ENCODE measurements around the gene KDM5B. TPM values are rescaled to one million over a fixed set of nuclear protein-coding genes. Genes with fewer than 3 reads are reported as not detected.

Gene KDM5B
- total RNA-seq, 3 donors from 2014 or later: 64.7 to 92.7 (median 68.1) TPM

DNA sequence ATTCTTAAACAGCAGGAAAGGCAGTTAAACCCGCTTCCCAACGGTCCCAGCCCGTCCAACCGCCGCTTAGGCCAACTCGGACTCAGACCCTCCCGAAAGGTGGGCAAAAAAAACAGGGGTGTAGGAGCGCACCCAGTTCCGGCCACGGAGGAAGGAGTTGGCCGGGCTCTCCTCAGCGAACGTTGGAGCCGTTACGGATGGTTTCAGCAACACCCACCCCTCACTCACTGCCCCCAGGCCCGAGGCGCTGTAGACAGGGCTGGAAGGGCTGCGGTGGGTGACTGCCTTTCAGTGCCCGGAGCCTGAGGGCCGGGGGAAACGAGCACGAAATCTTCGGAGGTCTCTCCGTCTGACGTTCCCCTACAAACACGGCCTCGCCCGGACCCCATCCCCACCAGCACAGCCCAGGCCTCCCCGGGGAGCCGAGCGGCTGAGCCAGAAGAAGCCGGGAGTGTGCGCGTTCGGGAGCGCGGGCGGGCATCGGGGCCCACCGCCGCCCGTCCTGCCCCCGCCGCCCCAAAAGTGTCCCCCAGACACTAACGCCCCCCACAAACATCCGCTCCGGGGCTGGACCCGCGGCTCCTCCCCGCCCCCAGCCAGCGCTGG lies 1.3 kb downstream of the KDM5B start:
- intact Hi-C loops (cut with DNase I, micrococcal nuclease): no loop called here
- H3K4me1 ChIP-seq (ENCODE audit: low read depth): peaks cover 27% of the 10 kb centered on the region
- ATAC-seq (peak; percentile 1), DNase-seq (peak; percentile 32 to 64 (median 59))
- no peaks in the 10 kb centered on the region for H3K9me3 ChIP-seq
- no peaks in the 10 kb centered on the region for H3K36me3 ChIP-seq (ENCODE audit: low read depth)
- TF ChIP-seq, protein P1, sequence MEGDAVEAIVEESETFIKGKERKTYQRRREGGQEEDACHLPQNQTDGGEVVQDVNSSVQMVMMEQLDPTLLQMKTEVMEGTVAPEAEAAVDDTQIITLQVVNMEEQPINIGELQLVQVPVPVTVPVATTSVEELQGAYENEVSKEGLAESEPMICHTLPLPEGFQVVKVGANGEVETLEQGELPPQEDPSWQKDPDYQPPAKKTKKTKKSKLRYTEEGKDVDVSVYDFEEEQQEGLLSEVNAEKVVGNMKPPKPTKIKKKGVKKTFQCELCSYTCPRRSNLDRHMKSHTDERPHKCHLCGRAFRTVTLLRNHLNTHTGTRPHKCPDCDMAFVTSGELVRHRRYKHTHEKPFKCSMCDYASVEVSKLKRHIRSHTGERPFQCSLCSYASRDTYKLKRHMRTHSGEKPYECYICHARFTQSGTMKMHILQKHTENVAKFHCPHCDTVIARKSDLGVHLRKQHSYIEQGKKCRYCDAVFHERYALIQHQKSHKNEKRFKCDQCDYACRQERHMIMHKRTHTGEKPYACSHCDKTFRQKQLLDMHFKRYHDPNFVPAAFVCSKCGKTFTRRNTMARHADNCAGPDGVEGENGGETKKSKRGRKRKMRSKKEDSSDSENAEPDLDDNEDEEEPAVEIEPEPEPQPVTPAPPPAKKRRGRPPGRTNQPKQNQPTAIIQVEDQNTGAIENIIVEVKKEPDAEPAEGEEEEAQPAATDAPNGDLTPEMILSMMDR (IDR thresholded peaks at IDR 0.05): no peak
- peak overlapping the region; percentile 82 for H3K4me3 ChIP-seq

DNA sequence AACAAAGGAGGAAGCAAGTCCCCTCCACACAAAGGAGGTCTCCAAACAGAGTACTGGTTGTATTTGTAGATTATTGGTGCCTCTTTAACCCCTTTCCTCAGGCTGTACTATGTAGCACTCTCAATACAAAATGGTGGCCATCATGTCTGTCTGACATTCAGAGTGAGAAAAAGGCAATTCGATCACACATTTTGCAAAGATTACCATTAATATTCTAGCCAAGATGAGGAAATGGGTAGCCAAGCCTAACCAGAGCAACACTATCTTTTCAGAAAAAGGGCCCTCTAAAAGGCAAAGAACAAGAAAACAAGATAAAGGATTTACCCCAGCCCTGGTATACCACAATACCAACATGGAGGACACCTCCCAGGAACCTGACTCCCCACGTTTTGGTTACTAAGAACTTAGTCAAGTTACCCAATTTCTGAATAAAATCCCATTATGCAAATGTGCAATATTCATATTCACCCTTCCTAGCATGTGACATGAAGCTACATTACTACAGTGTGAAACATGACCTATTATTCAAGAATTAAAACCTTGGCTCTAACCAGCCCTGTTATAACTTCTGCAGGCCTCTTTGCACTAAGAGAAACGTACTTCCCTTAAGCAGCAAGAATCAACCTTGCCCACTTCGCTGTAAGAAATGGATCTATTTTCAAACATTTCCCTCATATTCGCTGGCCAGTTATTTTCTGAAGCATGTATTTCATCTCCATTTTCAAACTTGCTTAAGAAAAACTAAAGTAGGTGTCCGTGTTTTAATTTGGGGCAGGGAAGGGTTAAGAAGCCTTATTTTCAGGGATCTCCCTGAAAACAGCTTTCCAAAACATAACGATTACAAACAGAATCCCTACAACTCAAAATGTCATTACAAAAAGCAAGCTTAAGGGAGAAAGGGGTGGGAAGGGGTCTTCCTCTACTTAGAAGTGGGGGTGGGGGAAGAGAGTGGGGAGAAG lies 2.1 kb downstream of the KDM5B start:
- ATAC-seq: no peak
- peaks cover 21% of the 10 kb centered on the region for H3K4me1 ChIP-seq (ENCODE audit: low read depth)
- no peaks in the 10 kb centered on the region for H3K36me3 ChIP-seq (ENCODE audit: low read depth)
- H3K9me3 ChIP-seq: no peaks in the 10 kb centered on the region
- intact Hi-C loops (cut with DNase I, micrococcal nuclease): no loop called here
- peak overlapping the region; percentile 82 for H3K4me3 ChIP-seq
- no peak for DNase-seq
- TF ChIP-seq, protein P1 (IDR thresholded peaks at IDR 0.05): no peak

DNA sequence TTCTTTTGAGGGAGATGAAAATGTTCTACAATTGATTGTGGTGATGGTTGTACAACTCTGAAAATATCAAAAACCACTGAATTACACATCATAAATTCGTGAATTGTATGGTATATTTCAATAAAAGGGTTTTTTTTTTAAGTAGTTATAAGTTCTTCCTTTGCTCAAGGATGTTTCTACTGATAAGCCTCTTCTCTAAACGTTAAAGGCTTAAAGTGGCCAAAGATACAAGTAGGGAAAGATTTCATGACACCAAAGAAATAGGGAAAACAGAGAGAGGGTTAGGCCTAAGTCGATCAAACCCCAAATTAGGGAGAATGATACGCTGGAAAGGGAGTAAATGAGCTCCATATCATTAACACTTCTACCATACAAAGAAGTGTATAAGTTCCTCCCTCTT lies 4.1 kb downstream of the KDM5B start:
- no peak for ATAC-seq
- Histone ChIP-seq H3K4me1 (ENCODE audit: low read depth) (peaks cover 16% of the 10 kb centered on the region), H3K36me3 (ENCODE audit: low read depth) (no peaks in the 10 kb centered on the region), H3K9me3 (no peaks in the 10 kb centered on the region), H3K4me3 (no peak overlapping the region)
- intact Hi-C loops (cut with DNase I, micrococcal nuclease): no loop called here
- TF ChIP-seq, protein P1 (IDR thresholded peaks at IDR 0.05): no peak
- no peak for DNase-seq

DNA sequence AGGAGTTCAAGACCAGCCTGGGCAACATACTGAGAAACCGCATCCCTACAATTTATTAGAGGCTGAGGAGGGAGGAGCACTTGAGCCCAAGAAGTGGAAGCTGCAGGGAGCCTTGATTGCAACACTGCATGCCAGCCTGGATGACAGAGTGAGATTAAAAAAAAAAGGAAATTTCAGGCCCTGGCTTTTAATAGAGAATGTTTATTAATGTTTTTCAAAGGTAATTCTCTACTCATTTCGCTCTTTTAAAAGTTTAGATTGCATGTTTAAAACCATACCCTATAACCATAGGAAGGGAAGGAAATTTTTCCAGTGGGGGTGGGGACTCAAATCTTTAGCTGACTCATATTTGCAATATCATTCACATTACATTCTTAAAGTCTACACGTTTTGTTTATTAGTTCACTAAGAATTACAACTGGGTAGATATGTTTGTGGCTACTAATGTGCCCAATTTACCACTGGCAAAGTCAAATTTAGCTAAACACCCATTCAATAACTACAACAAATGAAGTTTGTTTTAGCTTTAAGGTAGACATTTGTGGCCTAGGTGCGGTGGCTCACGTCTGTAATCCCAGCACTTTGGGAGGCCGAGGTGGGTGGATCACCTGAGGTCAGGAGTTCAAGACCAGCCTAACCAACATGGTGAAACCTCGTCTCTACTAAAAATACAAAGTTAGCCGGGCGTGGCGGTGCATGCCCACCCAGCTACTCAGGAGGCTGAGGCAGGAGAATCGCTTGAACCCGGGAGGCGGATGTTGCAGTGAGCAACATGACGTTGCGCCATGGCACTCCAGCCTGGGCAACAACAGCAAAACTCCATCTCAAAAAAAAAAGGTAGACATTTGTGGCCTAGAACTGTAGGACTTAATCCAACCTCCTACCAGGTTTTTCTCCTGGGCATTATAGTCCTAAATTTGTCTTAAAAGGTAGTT lies 5.0 kb downstream of the KDM5B start:
- Histone ChIP-seq H3K9me3 (no peaks in the 10 kb centered on the region), H3K36me3 (ENCODE audit: low read depth) (no peaks in the 10 kb centered on the region), H3K4me1 (ENCODE audit: low read depth) (peaks cover 16% of the 10 kb centered on the region), H3K4me3 (no peak overlapping the region)
- no peak for DNase-seq
- no peak for ATAC-seq
- TF ChIP-seq, protein P1 (IDR thresholded peaks at IDR 0.05): no peak
- intact Hi-C loops (cut with DNase I, micrococcal nuclease): no loop called here

DNA sequence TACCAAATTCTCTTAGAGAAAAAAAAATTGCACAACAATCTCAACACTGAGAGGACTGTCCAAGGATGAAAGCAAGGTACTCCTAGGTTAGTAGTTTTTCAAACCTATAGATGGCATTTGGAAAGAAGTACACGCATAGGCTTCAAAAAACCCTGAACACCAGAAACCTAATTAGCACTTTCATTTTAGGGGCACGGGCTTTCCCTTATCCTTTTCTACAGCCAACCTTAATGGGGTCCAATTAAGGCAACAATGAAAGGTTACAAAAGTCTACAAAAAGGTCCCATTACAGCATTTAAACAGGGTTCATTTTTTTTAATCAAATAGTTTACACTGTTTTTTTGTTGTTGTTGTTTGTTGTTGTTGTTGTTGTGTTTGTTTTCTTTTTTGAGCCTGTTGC lies 6.2 kb downstream of the KDM5B start:
- TF ChIP-seq, protein P1 (IDR thresholded peaks at IDR 0.05): no peak
- intact Hi-C loops (cut with DNase I, micrococcal nuclease): no loop called here
- no peak for DNase-seq

More for the DNA sequence above, 6.2 kb downstream of the KDM5B start:
- Histone ChIP-seq H3K9me3 (no peaks in the 10 kb centered on the region), H3K4me1 (ENCODE audit: low read depth) (peaks cover 16% of the 10 kb centered on the region), H3K36me3 (ENCODE audit: low read depth) (no peaks in the 10 kb centered on the region), H3K4me3 (no peak overlapping the region)
- no peak for ATAC-seq
